SJSA1 (cell line): ENCODE measurements around the gene GRK5. TPM values are rescaled to one million over a fixed set of nuclear protein-coding genes. Genes with fewer than 3 reads are reported as not detected.

Experiments used
- DNase-seq, 2 experiments: peaks; one replicate each; pipeline ENCODE4 v3.0.0-alpha.2; 2015 to 2020; ENCODE audit warnings: low spot score in 2 of 2, low read depth in 1 of 2
- H3K27ac ChIP-seq: fragments of 250-450 bp; sonication (Bioruptor Pico); 2 replicates; pipeline ENCODE4 v1.5.1; 2020; ENCODE audit warnings: mild to moderate bottlenecking, moderate library complexity
- H3K27me3 ChIP-seq: fragments of 250-450 bp; sonication (Bioruptor Pico); replicated peaks from 2 replicates; pipeline ENCODE4 v1.5.1; 2020; ENCODE audit warnings: mild to moderate bottlenecking, moderate library complexity
- H3K36me3 ChIP-seq: fragments of 250-450 bp; sonication (Bioruptor Pico); 2 replicates; pipeline ENCODE4 v1.5.1; 2020; ENCODE audit warnings: mild to moderate bottlenecking
- H3K4me1 ChIP-seq: fragments of 250-450 bp; sonication (Bioruptor Pico); replicated peaks from 2 replicates; pipeline ENCODE4 v1.6.1; 2021; ENCODE audit warnings: mild to moderate bottlenecking
- H3K4me3 ChIP-seq: fragments of 250-450 bp; sonication (Bioruptor Pico); 2 replicates; pipeline ENCODE4 v1.5.1; 2020; ENCODE audit warnings: mild to moderate bottlenecking
- H3K9me3 ChIP-seq: fragments of 250-450 bp; sonication (Bioruptor Pico); replicated peaks from 2 replicates; pipeline ENCODE4 v1.5.1; 2020; ENCODE audit warnings: mild to moderate bottlenecking
- total RNA-seq: library from RNA; depleted of rRNA; stranded (reverse); fragments of >200 nt; shearing (Covaris generic); gene quantifications from 2 replicates; pipeline ENCODE4 v1.2.3, GENCODE V29; 2014; rRNA removed

Gene GRK5
- total RNA-seq, result 19.4 TPM in 2 replicates

- Histone ChIP-seq H3K4me1 (peaks cover 66% of the 10 kb centered on the region), H3K9me3 (no peaks in the 10 kb centered on the region), H3K36me3 (peaks cover 17% of the 10 kb centered on the region), H3K4me3 (peak within 1 kb of the TSS; percentile 97), H3K27me3 (no peaks in the 10 kb centered on the region), H3K27ac (peak within 1 kb of the TSS; percentile 94)
- peak; percentile 93 to 97 for DNase-seq
Measured at GRCh38 chr10:119207366-119207666, at the start of gene GRK5. TSS of gene GRK5 (plus strand) at chr10:119207571. CDS start at chr10:119207918, 347 bp downstream.

GRCh38 chr10:119159332-119159731 lies 48.0 kb upstream of the GRK5 start:
- Histone ChIP-seq H3K36me3 (peaks cover 11% of the 10 kb centered on the region), H3K9me3 (no peaks in the 10 kb centered on the region), H3K4me1 (no peaks in the 10 kb centered on the region), H3K27me3 (no peaks in the 10 kb centered on the region), H3K27ac (no peak overlapping the region), H3K4me3 (no peak overlapping the region)
- DNase-seq, result no peak

GRCh38 chr10:119161680-119162451 lies 45.5 kb upstream of the GRK5 start:
- H3K9me3 ChIP-seq, result no peaks in the 10 kb centered on the region
- H3K27me3 ChIP-seq, result no peaks in the 10 kb centered on the region
- no peak for DNase-seq
- H3K36me3 ChIP-seq, result peaks cover 16% of the 10 kb centered on the region
- peaks cover 15% of the 10 kb centered on the region for H3K4me1 ChIP-seq
- no peak overlapping the region for H3K4me3 ChIP-seq
- no peak overlapping the region for H3K27ac ChIP-seq

- peaks cover 21% of the 10 kb centered on the region for H3K36me3 ChIP-seq
- H3K27ac ChIP-seq, result no peak overlapping the region
- DNase-seq, result no peak
- no peaks in the 10 kb centered on the region for H3K27me3 ChIP-seq
- no peaks in the 10 kb centered on the region for H3K9me3 ChIP-seq
- peaks cover 15% of the 10 kb centered on the region for H3K4me1 ChIP-seq
- H3K4me3 ChIP-seq, result no peak overlapping the region
Measured at GRCh38 chr10:119162452-119163092, 44.8 kb upstream of the GRK5 start.

GRCh38 chr10:119165171-119166117 lies 41.9 kb upstream of the GRK5 start, which contains the start of gene SFXN4:
TSS of gene SFXN4 (minus strand) at chr10:119165714. CDS start at chr10:119165647, 67 bp downstream.
- no peaks in the 10 kb centered on the region for H3K9me3 ChIP-seq
- H3K27ac ChIP-seq, result peak within 1 kb of the TSS; percentile 59
- peaks cover 15% of the 10 kb centered on the region for H3K4me1 ChIP-seq
- H3K4me3 ChIP-seq, result peak within 1 kb of the TSS; percentile 87
- H3K36me3 ChIP-seq, result peaks cover 48% of the 10 kb centered on the region
- DNase-seq, result peak; percentile 63 to 73
- H3K27me3 ChIP-seq, result no peaks in the 10 kb centered on the region

- DNase-seq, result no peak
- H3K4me1 ChIP-seq, result peaks cover 15% of the 10 kb centered on the region
- H3K27ac ChIP-seq, result peak overlapping the region; percentile 59; the same call in 1 of the 2 replicates
- H3K9me3 ChIP-seq, result no peaks in the 10 kb centered on the region
- H3K36me3 ChIP-seq, result peaks cover 52% of the 10 kb centered on the region
- no peaks in the 10 kb centered on the region for H3K27me3 ChIP-seq
- peak overlapping the region; percentile 87 for H3K4me3 ChIP-seq
Measured at GRCh38 chr10:119166118-119166500, 41.3 kb upstream of the GRK5 start.

- Histone ChIP-seq H3K9me3 (no peaks in the 10 kb centered on the region), H3K27me3 (no peaks in the 10 kb centered on the region), H3K27ac (no peak overlapping the region), H3K4me3 (no peak overlapping the region), H3K36me3 (peaks cover 57% of the 10 kb centered on the region), H3K4me1 (peaks cover 15% of the 10 kb centered on the region)
- no peak for DNase-seq
Measured at GRCh38 chr10:119166564-119166963, 40.8 kb upstream of the GRK5 start.

GRCh38 chr10:119167041-119167440 lies 40.3 kb upstream of the GRK5 start:
- no peak for DNase-seq
- H3K27ac ChIP-seq, result no peak overlapping the region
- H3K27me3 ChIP-seq, result no peaks in the 10 kb centered on the region
- H3K9me3 ChIP-seq, result no peaks in the 10 kb centered on the region
- H3K4me3 ChIP-seq, result no peak overlapping the region
- H3K4me1 ChIP-seq, result peaks cover 15% of the 10 kb centered on the region
- H3K36me3 ChIP-seq, result peaks cover 61% of the 10 kb centered on the region

- H3K9me3 ChIP-seq, result no peaks in the 10 kb centered on the region
- no peaks in the 10 kb centered on the region for H3K27me3 ChIP-seq
- no peak for DNase-seq
- no peak overlapping the region for H3K27ac ChIP-seq
- H3K4me1 ChIP-seq, result peaks cover 4% of the 10 kb centered on the region
- no peak overlapping the region for H3K4me3 ChIP-seq
- peaks cover 77% of the 10 kb centered on the region for H3K36me3 ChIP-seq
Measured at GRCh38 chr10:119174109-119174508, 33.3 kb upstream of the GRK5 start.

GRCh38 chr10:119176166-119176565 lies 31.2 kb upstream of the GRK5 start:
- DNase-seq, result no peak
- Histone ChIP-seq H3K4me1 (peaks cover 4% of the 10 kb centered on the region), H3K27me3 (no peaks in the 10 kb centered on the region), H3K9me3 (no peaks in the 10 kb centered on the region), H3K27ac (no peak overlapping the region), H3K4me3 (no peak overlapping the region), H3K36me3 (peaks cover 60% of the 10 kb centered on the region)

- Histone ChIP-seq H3K36me3 (peaks cover 45% of the 10 kb centered on the region), H3K4me3 (peak overlapping the region; percentile 85), H3K9me3 (no peaks in the 10 kb centered on the region), H3K4me1 (peaks cover 4% of the 10 kb centered on the region), H3K27me3 (no peaks in the 10 kb centered on the region), H3K27ac (peak overlapping the region; percentile 86)
- no peak for DNase-seq
Measured at GRCh38 chr10:119177708-119178371, 29.5 kb upstream of the GRK5 start.

GRCh38 chr10:119178372-119179119 lies 28.8 kb upstream of the GRK5 start, which contains the start of gene PRDX3:
TSS of gene PRDX3 (minus strand) at chr10:119178812. CDS start at chr10:119178790, 22 bp downstream.
- Histone ChIP-seq H3K4me3 (peak within 1 kb of the TSS; percentile 85), H3K27ac (peak within 1 kb of the TSS; percentile 86), H3K9me3 (no peaks in the 10 kb centered on the region), H3K36me3 (peaks cover 38% of the 10 kb centered on the region), H3K27me3 (no peaks in the 10 kb centered on the region), H3K4me1 (peaks cover 4% of the 10 kb centered on the region)
- peak; percentile 96 to 97 for DNase-seq
